ENCODE data around the gene THY1. TPM values are rescaled to one million over a fixed set of nuclear protein-coding genes. Genes with fewer than 3 reads are reported as not detected.

Gene THY1
- total and polyA plus RNA-seq, 7 donors = 5.3 to 214 (median 59.8) TPM

DNA sequence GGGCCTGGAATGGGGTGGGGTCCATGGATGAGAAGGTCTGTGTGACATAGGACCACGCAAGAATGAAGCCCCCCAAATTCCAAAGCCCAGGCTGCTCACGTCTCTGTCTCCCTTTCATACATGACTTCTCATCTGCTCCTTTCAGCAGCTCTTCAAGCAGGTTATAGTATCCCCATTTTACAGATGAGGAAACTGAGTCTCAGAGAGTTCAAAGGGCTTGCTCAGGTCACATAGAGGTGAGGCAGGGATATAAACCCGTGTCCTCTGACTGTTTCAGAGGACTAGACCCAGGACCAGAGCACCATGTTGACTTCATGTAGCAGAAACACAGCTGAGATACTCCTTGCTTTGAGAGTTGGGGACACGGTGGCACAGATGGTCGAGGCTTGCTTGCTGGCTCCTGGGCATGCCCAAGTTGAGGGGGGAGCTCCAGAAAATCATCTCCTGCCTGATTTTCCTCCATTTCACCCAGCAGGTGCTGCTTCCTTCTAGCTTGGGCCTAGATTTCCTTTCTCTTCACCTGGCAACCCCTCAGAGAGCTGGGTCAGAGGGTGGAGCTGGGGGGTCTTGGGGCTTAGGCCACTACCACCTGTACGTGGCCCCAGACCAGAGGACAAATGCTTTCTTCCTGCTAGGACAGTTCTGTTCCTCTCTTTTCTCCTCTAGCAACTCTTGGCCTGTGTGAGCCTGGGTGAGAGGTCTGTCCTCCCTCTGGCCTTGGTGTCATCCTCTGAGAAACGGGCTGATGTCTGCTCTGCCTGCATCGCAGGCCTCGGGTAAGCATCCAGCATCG, 24.1 kb upstream of the THY1 start:
- intact Hi-C loops (cut with DNase I) = no loop called here
- Histone ChIP-seq H3K4me3 (no peak overlapping the region), H3K36me3 (no peaks in the 10 kb centered on the region), H3K4me1 (peaks cover 0 to 26% (median 16%) of the 10 kb centered on the region in 4 donors), H3K27ac (peak overlapping the region in 2 of 4 donors; percentile 55 to 65), H3K9me3 (peaks cover 0 to 2% (median 0%) of the 10 kb centered on the region in 4 donors), H3K27me3 (no peaks in the 10 kb centered on the region)
- no peak for DNase-seq
- WGBS, 2 donors = 70 to 78% methylated on average over 10 of the region's 10 CpGs
- TF ChIP-seq POLR2A (IDR thresholded peaks at IDR 0.05) = no peak

- intact Hi-C loops (cut with DNase I) = no loop called here
- no peaks in the 10 kb centered on the region for H3K27me3 ChIP-seq
- TF ChIP-seq POLR2AphosphoS5 (IDR thresholded peaks at IDR 0.05) = no peak
- no peak for TF ChIP-seq CTCF (IDR thresholded peaks at IDR 0.05)
- TF ChIP-seq EP300 (IDR thresholded peaks at IDR 0.05) = no peak
- TF ChIP-seq POLR2A (IDR thresholded peaks at IDR 0.05) = no peak
- no peak overlapping the region for H3K4me3 ChIP-seq
- H3K4me1 ChIP-seq = peaks cover 0 to 26% (median 16%) of the 10 kb centered on the region in 4 donors
- H3K9me3 ChIP-seq = peaks cover 0 to 2% (median 0%) of the 10 kb centered on the region in 4 donors
- no peaks in the 10 kb centered on the region for H3K36me3 ChIP-seq
- H3K27ac ChIP-seq = peak overlapping the region in 3 of 4 donors; percentile 4 to 65 (median 55)
- 86 to 90% methylated on average over 8 of the region's 8 CpGs for WGBS, 2 donors
- DNase-seq = no peak
Measured at GRCh38 chr11:119446434-119446833, 23.5 kb upstream of the THY1 start.

DNA sequence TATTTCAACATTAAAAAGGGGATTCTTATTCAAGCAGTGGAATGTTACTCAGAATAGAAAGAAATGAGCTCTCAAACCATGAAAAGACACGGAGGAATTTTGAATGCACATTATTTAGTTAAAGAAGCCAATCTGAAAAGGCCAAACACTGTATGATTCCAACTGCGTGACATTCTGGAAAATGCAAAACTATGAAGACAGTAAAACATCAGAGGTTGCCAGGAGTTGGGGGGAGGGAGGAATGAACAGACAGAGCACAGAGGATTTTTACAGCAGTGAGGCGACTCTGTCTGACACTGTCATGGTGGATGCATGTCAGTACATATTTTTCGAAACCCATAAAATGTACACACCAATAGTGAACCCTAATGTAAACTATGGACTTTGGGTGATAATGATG, 22.9 kb upstream of the THY1 start:
- H3K4me3 ChIP-seq = no peak overlapping the region
- no peak for DNase-seq
- intact Hi-C loops (cut with DNase I) = no loop called here
- H3K27me3 ChIP-seq = no peaks in the 10 kb centered on the region
- peaks cover 0 to 26% (median 16%) of the 10 kb centered on the region in 4 donors for H3K4me1 ChIP-seq
- peak overlapping the region; percentile 4 to 65 (median 36) for H3K27ac ChIP-seq
- no peaks in the 10 kb centered on the region for H3K36me3 ChIP-seq
- TF ChIP-seq EP300 (IDR thresholded peaks at IDR 0.05) (no peak), CTCF (IDR thresholded peaks at IDR 0.05) (no peak), POLR2AphosphoS5 (IDR thresholded peaks at IDR 0.05) (peak in 1 of 4 donors; percentile 55), POLR2A (IDR thresholded peaks at IDR 0.05) (no peak)
- 75 to 83% methylated on average over 4 of the region's 4 CpGs for WGBS, 2 donors
- H3K9me3 ChIP-seq = peaks cover 0 to 2% (median 0%) of the 10 kb centered on the region in 4 donors

DNA sequence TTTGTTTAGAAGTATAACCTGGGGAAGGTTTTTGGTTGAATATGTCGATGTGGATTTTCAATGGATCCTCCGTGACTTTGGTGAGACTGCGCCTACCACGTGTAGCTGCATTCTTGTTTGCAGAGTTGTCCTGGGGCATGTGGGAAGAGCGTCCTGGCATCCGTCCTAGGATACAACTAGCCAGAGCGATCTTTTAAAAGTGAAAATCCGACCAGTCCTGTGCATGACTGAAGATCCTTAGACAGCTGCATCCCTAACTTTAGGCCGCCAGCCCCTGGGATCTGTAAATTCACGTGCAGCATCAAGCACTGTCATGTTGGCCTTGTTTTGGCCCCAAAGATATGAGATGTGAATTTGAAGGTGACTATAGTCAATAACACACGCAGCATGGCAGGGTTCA, 22.4 kb upstream of the THY1 start:
- H3K4me3 ChIP-seq = no peak overlapping the region
- no peak for DNase-seq
- H3K27me3 ChIP-seq = no peaks in the 10 kb centered on the region
- WGBS, 2 donors = 79 to 87% methylated on average over 11 of the region's 11 CpGs
- H3K27ac ChIP-seq = peak overlapping the region in 3 of 4 donors; percentile 18 to 65 (median 55)
- H3K36me3 ChIP-seq = no peaks in the 10 kb centered on the region
- peaks cover 0 to 26% (median 16%) of the 10 kb centered on the region in 4 donors for H3K4me1 ChIP-seq
- intact Hi-C loops (cut with DNase I) = no loop called here
- TF ChIP-seq EP300 (IDR thresholded peaks at IDR 0.05) = no peak
- TF ChIP-seq POLR2A (IDR thresholded peaks at IDR 0.05) = no peak
- no peak for TF ChIP-seq POLR2AphosphoS5 (IDR thresholded peaks at IDR 0.05)
- TF ChIP-seq CTCF (IDR thresholded peaks at IDR 0.05) = no peak
- peaks cover 0 to 2% (median 0%) of the 10 kb centered on the region in 4 donors for H3K9me3 ChIP-seq

DNA sequence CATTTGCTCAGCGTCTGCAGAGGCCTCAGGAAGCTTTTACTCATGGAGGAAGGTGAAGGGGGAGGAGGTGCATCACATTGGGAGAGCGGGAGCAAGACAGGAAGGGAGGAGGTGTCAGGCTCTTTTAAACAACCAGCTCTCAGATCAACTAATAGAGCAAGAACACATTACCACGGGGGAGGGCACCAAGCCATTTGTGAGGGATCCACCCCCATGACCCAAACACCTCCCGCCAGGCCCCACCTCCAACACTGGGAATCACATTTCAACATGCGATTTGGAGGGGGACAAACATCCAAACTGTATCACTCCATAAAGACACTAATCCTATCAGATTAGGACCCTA, 18.9 kb upstream of the THY1 start:
- Histone ChIP-seq H3K9me3 (peaks cover 0 to 2% (median 0%) of the 10 kb centered on the region in 4 donors), H3K4me1 (peaks cover 0 to 19% (median 12%) of the 10 kb centered on the region in 4 donors)

More for the DNA sequence above, 18.9 kb upstream of the THY1 start:
- no peaks in the 10 kb centered on the region for H3K36me3 ChIP-seq
- intact Hi-C loops (cut with DNase I) = no loop called here
- H3K27me3 ChIP-seq = no peaks in the 10 kb centered on the region
- TF ChIP-seq POLR2A (IDR thresholded peaks at IDR 0.05) = no peak
- TF ChIP-seq EP300 (IDR thresholded peaks at IDR 0.05) = no peak
- no peak for TF ChIP-seq POLR2AphosphoS5 (IDR thresholded peaks at IDR 0.05)
- no peak for TF ChIP-seq CTCF (IDR thresholded peaks at IDR 0.05)
- no peak overlapping the region for H3K4me3 ChIP-seq
- H3K27ac ChIP-seq = no peak overlapping the region
- WGBS, 2 donors = 60 to 79% methylated on average over 5 of the region's 5 CpGs
- no peak for DNase-seq

Measured in sigmoid colon (tissue), 7 donors.